RWPE2 (cell line): ENCODE data around the gene GRIP1.

Experiments used
- ATAC-seq: fragments of 200-7000 bp; cut with Tn5 transposase; 3 replicates; pipeline ENCODE4 v1.9.1; 2021; ENCODE audit warnings: low read depth
- DNase-seq: peaks from one replicate; pipeline ENCODE4 v3.0.0-alpha.2; 2020; ENCODE audit warnings: low spot score
- H3K27ac ChIP-seq: fragments of 450-650 bp; 2 replicates; pipeline ENCODE4 v1.5.1; 2017; ENCODE audit warnings: mild to moderate bottlenecking; ENCODE audit not compliant: poor library complexity, severe bottlenecking
- H3K27me3 ChIP-seq: fragments of 250-450 bp; sonication (Bioruptor Pico); 2 replicates; pipeline ENCODE4 v1.5.1; 2021; ENCODE audit warnings: mild to moderate bottlenecking, moderate library complexity; ENCODE audit not compliant: insufficient read depth, poor library complexity, severe bottlenecking
- H3K36me3 ChIP-seq: fragments of 250-450 bp; sonication (Bioruptor Pico); 2 replicates; pipeline ENCODE4 v1.5.1; 2020; ENCODE audit warnings: low read depth, mild to moderate bottlenecking, moderate library complexity
- H3K4me1 ChIP-seq: fragments of 250-450 bp; sonication (Bioruptor Pico); 2 replicates; pipeline ENCODE4 v1.5.1; 2021; ENCODE audit warnings: mild to moderate bottlenecking, moderate library complexity; ENCODE audit not compliant: insufficient read depth, poor library complexity, severe bottlenecking
- H3K4me3 ChIP-seq: fragments of 250-450 bp; sonication (Bioruptor Pico); 2 replicates; pipeline ENCODE4 v1.5.1; 2021; ENCODE audit warnings: mild to moderate bottlenecking, moderate library complexity; ENCODE audit not compliant: severe bottlenecking
- H3K9me3 ChIP-seq: fragments of 250-450 bp; sonication (Bioruptor Pico); 2 replicates; pipeline ENCODE4 v1.5.1; 2021; ENCODE audit warnings: mild to moderate bottlenecking, moderate library complexity; ENCODE audit not compliant: severe bottlenecking
- TF ChIP-seq, protein P1 (sequence below): fragments of 450-650 bp; IDR thresholded peaks from one replicate; pipeline ENCODE4 v1.5.1; 2017; ENCODE audit warnings: mild to moderate bottlenecking, moderate library complexity; ENCODE audit not compliant: poor library complexity, severe bottlenecking

The GRIP1 gene

DNA sequence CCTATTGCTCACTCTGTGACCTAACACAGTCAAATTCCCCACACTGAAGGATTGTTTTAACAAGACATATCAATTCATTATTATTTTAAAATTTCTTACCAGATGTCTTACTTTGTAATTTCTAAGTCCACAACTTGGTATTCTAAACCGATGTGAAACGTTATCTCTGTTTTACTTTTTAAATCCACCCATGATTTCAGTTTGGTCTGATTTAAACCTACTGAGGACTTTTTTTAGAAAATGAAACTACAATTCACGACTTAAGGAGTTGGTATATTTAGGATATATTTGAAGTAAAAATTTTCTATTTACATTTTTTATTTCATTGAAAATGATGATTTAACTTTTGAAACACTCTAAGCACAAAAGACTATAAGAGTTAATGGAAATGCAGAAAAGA lies 35.1 kb upstream of the GRIP1 start:
- ATAC-seq (no peak), DNase-seq (no peak)
- H3K4me1 ChIP-seq = no peaks in the 10 kb centered on the region
- H3K27ac ChIP-seq = no peak overlapping the region
- no peak overlapping the region for H3K4me3 ChIP-seq
- H3K36me3 ChIP-seq = no peaks in the 10 kb centered on the region
- no peaks in the 10 kb centered on the region for H3K9me3 ChIP-seq
- TF ChIP-seq, protein P1, sequence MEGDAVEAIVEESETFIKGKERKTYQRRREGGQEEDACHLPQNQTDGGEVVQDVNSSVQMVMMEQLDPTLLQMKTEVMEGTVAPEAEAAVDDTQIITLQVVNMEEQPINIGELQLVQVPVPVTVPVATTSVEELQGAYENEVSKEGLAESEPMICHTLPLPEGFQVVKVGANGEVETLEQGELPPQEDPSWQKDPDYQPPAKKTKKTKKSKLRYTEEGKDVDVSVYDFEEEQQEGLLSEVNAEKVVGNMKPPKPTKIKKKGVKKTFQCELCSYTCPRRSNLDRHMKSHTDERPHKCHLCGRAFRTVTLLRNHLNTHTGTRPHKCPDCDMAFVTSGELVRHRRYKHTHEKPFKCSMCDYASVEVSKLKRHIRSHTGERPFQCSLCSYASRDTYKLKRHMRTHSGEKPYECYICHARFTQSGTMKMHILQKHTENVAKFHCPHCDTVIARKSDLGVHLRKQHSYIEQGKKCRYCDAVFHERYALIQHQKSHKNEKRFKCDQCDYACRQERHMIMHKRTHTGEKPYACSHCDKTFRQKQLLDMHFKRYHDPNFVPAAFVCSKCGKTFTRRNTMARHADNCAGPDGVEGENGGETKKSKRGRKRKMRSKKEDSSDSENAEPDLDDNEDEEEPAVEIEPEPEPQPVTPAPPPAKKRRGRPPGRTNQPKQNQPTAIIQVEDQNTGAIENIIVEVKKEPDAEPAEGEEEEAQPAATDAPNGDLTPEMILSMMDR = no peak
- H3K27me3 ChIP-seq = no peaks in the 10 kb centered on the region

GRCh38 chr12:66709893-66710292 lies 31.0 kb upstream of the GRIP1 start:
- no peaks in the 10 kb centered on the region for H3K27me3 ChIP-seq
- no peak overlapping the region for H3K4me3 ChIP-seq
- no peak overlapping the region for H3K27ac ChIP-seq
- ATAC-seq (no peak), DNase-seq (no peak)
- no peaks in the 10 kb centered on the region for H3K36me3 ChIP-seq
- TF ChIP-seq, protein P1 = no peak
- no peaks in the 10 kb centered on the region for H3K4me1 ChIP-seq
- H3K9me3 ChIP-seq = no peaks in the 10 kb centered on the region

DNA sequence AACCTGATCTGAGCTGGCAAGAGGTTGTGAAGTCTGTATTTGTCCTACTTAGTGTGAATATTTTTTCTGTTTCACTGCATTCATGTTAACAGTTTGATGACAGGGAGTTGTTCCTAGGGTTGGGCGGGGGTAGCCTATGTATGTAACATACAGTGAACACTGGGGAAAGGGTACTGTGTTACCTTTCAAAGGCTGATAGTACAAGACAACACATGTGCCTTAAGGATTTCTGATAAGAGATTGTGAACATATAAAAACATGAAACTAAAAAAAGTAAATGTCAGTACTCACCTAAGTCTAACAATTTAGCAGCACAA lies 30.5 kb upstream of the GRIP1 start:
- H3K27me3 ChIP-seq = no peaks in the 10 kb centered on the region
- TF ChIP-seq, protein P1 = no peak
- no peak overlapping the region for H3K27ac ChIP-seq
- H3K4me3 ChIP-seq = no peak overlapping the region
- H3K36me3 ChIP-seq = no peaks in the 10 kb centered on the region
- H3K9me3 ChIP-seq = no peaks in the 10 kb centered on the region
- no peaks in the 10 kb centered on the region for H3K4me1 ChIP-seq
- no peak for ATAC-seq
- DNase-seq = no peak

DNA sequence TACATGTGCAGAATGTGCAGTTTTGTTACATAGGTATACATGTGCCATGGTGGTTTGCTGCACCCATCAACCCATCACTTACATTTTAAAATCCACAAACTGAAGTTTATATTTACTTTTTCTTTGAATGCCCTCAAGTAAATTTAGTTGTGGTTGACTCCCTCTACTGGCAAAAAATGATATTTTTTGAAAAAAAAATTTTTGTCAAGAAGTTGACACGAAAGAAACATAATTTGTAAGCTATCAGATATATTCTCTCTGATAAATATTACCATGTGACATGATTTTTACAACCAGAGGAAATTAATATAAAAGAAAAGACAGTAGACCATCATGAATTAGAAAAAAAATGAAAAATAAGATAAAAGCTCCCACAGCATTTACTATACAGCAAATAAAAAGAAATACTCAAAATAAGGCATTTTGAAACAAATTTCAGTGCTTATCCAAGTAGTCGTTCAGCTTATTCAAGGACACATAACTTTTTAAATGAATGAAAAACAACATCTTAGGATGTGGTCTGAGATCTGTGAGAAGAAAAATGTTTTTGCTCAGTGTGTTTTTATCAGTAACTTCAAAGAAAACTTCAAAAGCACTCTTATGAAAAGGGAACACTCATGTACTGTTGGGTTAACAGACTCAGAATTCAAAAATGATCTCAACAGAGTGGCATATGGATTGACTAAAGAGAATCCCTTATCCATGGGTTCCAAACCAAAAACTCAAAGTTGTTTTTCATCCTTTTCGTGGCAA lies 30.0 kb upstream of the GRIP1 start:
- no peaks in the 10 kb centered on the region for H3K4me1 ChIP-seq
- no peak overlapping the region for H3K27ac ChIP-seq
- H3K27me3 ChIP-seq = no peaks in the 10 kb centered on the region
- TF ChIP-seq, protein P1 = peak; percentile 71
- DNase-seq (no peak), ATAC-seq (no peak)
- H3K36me3 ChIP-seq = no peaks in the 10 kb centered on the region
- no peak overlapping the region for H3K4me3 ChIP-seq
- no peaks in the 10 kb centered on the region for H3K9me3 ChIP-seq

DNA sequence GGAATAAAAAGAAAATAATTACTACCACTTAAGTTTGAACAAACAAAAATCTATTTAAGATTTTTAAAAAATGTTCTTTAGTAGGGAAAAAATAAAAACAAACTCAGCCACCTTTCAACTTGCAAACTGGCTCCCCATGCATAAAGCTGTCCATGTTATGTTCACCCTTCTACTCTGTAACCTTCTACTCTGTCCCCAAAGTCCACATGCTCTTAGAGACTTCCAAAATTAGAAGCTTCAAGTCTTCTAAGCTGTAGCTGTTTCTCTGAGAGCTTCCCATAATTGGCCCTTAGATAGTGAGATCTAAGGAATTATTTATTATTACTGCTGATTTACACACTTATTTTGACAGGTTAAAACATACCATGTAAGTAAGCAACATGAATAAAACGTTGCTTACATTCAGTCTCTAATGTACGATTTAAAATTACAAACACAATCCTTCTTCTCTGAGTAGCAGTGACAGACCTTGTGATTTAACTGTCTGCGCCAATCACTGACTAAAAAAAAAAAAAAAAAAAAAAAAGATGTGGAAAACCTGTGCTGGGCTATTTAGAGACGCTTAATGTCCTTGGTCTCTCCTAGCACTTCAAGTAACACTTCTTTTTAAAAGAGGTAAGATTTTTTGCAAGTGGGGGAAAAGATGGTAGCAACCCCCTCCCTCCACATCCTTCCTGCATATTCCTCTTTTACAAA lies 28.3 kb upstream of the GRIP1 start:
- TF ChIP-seq, protein P1 = no peak
- ATAC-seq (no peak), DNase-seq (no peak)
- Histone ChIP-seq H3K36me3 (no peaks in the 10 kb centered on the region), H3K4me1 (no peaks in the 10 kb centered on the region), H3K4me3 (no peak overlapping the region), H3K9me3 (no peaks in the 10 kb centered on the region), H3K27me3 (peaks cover 2% of the 10 kb centered on the region), H3K27ac (no peak overlapping the region)
